HUES48 (cell line): Measurements from ENCODE around the gene MDFIC2.

Experiments
- H3K27ac ChIP-seq: one replicate; pipeline ENCODE4 v1.7.0; 2013; ENCODE audit warnings: low read depth, low read length, inconsistent platforms
- H3K27me3 ChIP-seq: 2 replicates; pipeline ENCODE4 v1.6.1; 2013; ENCODE audit warnings: mild to moderate bottlenecking, low read length; ENCODE audit not compliant: control insufficient read depth, insufficient read depth
- H3K36me3 ChIP-seq: 2 replicates; pipeline ENCODE4 v1.6.1; 2013; ENCODE audit warnings: low read length; ENCODE audit not compliant: control insufficient read depth, insufficient read depth
- H3K4me1 ChIP-seq: 2 replicates; pipeline ENCODE4 v1.6.1; 2013; ENCODE audit warnings: mild to moderate bottlenecking, low read length; ENCODE audit not compliant: control insufficient read depth, insufficient read depth
- H3K4me3 ChIP-seq: 2 replicates; pipeline ENCODE4 v1.5.1; 2013; ENCODE audit warnings: mild to moderate bottlenecking, low read depth, low read length
- H3K9ac ChIP-seq: 2 replicates; pipeline ENCODE4 v1.6.1; 2013; ENCODE audit warnings: mild to moderate bottlenecking, low read depth, low read length, moderate library complexity
- H3K9me3 ChIP-seq: 2 replicates; pipeline ENCODE4 v1.6.1; 2013; ENCODE audit warnings: low read length; ENCODE audit not compliant: control insufficient read depth, insufficient read depth

The MDFIC2 gene

DNA sequence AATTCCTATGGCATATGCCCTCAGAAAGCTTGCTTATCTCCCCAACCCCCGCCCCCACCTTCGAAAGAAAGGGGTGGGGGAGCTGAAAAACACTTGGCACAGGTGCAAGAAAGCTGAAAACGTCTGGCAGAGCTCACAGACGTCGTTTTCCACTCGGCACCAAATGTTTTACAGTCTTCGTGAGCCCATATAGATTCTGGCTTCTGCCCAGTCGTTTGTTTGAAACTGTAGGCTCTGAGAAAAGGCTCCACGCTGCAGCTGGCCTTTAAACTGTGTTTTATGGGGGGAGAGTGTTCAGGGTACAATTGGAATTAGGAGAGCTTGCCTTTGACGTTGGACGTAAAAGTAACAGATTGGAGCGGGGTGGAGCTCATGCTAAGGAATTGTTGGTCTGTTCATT lies 130.3 kb downstream of the MDFIC2 start:
- H3K36me3 ChIP-seq: no peaks in the 10 kb centered on the region
- H3K27me3 ChIP-seq: no peaks in the 10 kb centered on the region
- no peak overlapping the region for H3K9ac ChIP-seq
- H3K27ac ChIP-seq: no peak overlapping the region
- no peaks in the 10 kb centered on the region for H3K9me3 ChIP-seq
- no peak overlapping the region for H3K4me3 ChIP-seq
- peaks cover 22% of the 10 kb centered on the region for H3K4me1 ChIP-seq

DNA sequence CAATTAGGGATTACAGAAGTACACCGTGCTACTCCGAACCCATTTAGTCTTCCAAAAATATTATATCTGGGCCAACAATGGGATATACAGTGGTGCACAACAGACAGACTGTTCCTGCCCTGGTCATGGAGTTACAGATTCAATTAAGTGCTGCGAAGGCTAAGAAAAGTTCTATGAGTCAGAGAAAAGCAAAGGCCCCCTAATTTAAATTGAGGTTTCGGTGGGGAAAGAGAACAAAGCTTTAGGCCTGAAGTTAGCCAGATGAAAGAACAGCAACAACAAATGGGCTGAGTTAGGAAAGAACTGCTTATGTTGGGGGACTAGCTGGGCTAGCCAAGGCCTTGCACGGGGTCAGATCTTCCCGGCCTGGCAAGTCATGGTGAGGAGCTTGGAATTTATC lies 131.8 kb downstream of the MDFIC2 start:
- Histone ChIP-seq H3K27me3 (no peaks in the 10 kb centered on the region), H3K4me1 (peaks cover 22% of the 10 kb centered on the region), H3K9ac (no peak overlapping the region), H3K36me3 (no peaks in the 10 kb centered on the region), H3K27ac (no peak overlapping the region), H3K9me3 (no peaks in the 10 kb centered on the region), H3K4me3 (no peak overlapping the region)

DNA sequence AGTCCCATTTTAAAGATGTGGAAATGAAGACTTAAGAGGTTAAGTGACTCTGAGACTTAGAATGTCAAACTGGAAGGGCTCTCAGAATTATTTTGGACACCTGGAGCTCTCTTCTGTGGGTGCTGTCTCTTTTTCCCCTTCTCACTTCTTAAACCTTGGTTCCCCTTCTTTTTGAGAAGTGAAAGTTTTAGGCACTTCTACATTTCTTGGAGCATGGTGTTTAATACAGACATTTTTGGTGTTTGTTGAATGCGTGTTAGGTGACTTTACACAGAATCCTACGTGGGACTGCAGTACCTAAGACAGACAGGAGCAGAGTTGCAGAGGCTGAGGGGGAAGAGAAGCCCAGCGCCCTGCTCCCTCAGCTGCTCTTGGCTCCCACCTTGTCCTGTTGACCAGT lies 133.3 kb downstream of the MDFIC2 start:
- Histone ChIP-seq H3K4me1 (peaks cover 22% of the 10 kb centered on the region), H3K27ac (no peak overlapping the region)

DNA sequence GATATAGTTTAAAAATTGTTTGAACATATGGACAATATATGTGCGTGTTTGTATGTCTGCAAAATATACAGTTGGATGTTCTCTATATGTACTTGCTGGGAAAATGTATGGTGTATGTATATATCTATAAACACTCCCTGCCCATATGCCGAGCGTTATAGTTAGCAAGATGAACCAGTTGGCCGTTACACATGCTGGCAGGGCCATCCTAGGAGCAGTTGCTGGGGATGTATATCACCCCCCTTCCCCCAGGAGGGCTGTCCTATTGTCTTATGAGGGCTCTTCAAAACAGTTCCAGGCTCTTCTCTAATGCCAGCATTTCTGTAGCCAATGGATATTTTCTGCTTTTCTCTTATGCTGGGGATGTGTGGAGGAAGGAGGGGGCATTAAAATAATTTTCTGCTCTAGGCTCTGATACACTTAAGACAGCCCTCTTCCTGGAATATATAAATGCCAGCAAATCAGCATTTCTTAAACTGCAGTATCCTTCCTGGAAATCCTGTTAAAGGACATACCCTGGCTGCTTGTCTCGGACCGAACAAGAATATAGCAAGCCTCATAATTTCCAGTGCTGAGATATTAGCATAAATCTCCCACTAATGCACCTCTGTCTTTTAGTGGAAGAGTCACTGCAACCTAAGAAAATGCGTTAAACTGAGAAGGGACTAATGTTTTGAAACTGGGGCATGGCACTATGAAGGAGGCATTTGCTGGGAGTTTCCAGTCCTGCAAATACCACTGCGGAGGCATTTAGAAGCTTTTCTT lies 134.4 kb downstream of the MDFIC2 start:
- Histone ChIP-seq H3K9me3 (no peaks in the 10 kb centered on the region), H3K27ac (no peak overlapping the region), H3K9ac (no peak overlapping the region), H3K27me3 (no peaks in the 10 kb centered on the region), H3K4me3 (no peak overlapping the region), H3K36me3 (no peaks in the 10 kb centered on the region), H3K4me1 (peaks cover 13% of the 10 kb centered on the region)

More for the DNA sequence above, 133.3 kb downstream of the MDFIC2 start:
- Histone ChIP-seq H3K4me3 (no peak overlapping the region), H3K36me3 (no peaks in the 10 kb centered on the region), H3K9ac (no peak overlapping the region), H3K9me3 (no peaks in the 10 kb centered on the region), H3K27me3 (no peaks in the 10 kb centered on the region)

DNA sequence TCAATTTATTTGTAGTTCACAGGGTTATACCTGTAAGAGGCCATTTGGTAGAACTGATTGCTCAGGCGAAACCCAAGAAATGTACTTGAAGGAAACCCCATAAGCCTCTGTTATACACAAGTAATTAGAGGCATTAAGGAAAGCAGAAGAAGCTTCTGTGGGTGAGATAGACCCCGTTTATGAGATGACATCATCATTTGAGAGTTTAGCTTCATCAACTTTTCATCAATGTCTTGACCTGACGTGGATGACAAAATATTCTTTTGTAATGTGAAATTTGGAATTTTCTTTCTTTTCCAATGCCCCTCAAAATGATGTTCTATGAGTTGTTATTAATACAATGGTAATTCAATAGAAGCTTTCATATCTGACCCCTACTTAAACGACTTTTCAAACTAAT lies 136.2 kb downstream of the MDFIC2 start:
- Histone ChIP-seq H3K4me1 (no peaks in the 10 kb centered on the region), H3K9ac (no peak overlapping the region), H3K27ac (no peak overlapping the region), H3K36me3 (no peaks in the 10 kb centered on the region), H3K9me3 (no peaks in the 10 kb centered on the region), H3K27me3 (no peaks in the 10 kb centered on the region), H3K4me3 (no peak overlapping the region)

DNA sequence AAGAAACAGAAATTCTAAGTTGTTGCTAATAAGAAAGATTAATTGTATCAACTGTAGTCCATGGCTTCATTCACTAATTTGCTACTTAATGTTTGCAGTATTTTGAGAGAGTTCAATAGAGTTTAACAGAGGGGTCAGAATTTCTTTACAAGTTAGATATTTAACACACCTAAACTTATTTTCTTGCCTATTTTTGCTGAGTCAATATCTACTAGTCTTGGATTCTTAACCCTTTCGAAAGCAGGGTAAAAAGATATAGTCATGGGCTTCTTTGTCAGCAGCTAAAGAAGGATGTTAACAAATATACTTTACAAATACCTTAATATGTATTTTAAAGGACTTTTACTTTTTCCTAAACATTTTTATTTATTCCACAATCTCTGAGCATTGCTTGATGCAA lies 155.6 kb downstream of the MDFIC2 start:
- Histone ChIP-seq H3K27ac (no peak overlapping the region), H3K4me1 (no peaks in the 10 kb centered on the region), H3K9ac (no peak overlapping the region), H3K27me3 (no peaks in the 10 kb centered on the region), H3K4me3 (no peak overlapping the region), H3K9me3 (no peaks in the 10 kb centered on the region), H3K36me3 (no peaks in the 10 kb centered on the region)

DNA sequence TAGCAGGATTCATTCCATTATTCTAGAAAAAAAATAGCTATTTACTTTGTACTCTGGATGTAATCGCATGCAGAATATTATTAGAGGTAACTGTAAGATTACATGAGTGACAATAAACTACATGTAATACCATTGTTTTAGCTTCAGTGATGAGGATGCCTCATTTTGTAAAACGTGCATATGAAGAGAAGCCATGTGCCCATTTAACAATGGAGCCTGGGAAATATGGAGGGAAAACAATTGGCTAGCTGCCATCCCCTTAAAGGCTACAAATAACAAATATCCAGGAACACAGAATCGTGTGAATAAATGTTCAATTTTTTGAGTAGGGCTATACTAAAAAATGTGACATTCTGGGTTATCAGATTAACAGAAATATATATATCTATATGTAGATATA lies 161.8 kb downstream of the MDFIC2 start:
- Histone ChIP-seq H3K4me3 (no peak overlapping the region), H3K36me3 (no peaks in the 10 kb centered on the region), H3K4me1 (no peaks in the 10 kb centered on the region), H3K9ac (no peak overlapping the region), H3K27me3 (no peaks in the 10 kb centered on the region), H3K27ac (no peak overlapping the region), H3K9me3 (no peaks in the 10 kb centered on the region)

DNA sequence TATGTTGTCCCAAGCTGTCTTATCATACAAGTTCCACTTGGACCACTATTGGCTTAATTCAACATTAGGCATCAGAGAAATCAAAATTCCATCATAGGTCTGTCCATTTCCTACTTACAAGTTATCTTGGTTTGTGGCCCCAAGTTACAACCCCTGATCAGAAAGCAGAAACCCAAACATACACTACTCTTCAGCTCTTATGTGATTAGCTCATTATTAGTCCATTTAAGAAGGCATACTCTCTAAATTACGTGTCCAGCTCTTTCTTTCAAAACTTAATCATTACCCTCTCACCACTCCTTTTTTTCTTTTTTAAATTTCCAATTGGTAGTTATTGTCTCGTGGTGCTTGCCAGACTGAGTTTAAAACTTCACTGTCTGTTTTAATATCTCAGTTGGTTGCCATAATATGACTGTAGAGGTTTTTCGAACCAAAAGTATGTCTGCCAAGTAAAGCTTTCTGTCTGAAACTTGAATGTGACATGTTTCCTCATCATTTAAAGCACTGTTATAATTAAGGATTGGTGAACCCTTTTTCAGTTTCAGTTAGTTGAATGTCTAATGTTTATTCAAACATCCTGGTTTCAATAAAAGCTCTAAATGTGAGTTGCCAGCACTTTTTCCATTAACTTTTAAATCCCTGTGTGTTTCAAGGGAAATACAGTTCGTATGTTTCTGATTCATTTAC lies 162.6 kb downstream of the MDFIC2 start:
- no peak overlapping the region for H3K4me3 ChIP-seq
- no peak overlapping the region for H3K9ac ChIP-seq
- H3K27ac ChIP-seq: no peak overlapping the region
- H3K27me3 ChIP-seq: no peaks in the 10 kb centered on the region
- H3K9me3 ChIP-seq: no peaks in the 10 kb centered on the region
- H3K36me3 ChIP-seq: no peaks in the 10 kb centered on the region
- H3K4me1 ChIP-seq: no peaks in the 10 kb centered on the region
